Measurements from ENCODE around the gene ADGRL3.
"Not testable (repeated sequence)": the region's sequence is repeated elsewhere in the genome, so short reads cannot be mapped to it uniquely, and the experiment has no call there.

GRCh38 chr4:61769444-61770167, 569.5 kb downstream of the ADGRL3 start:
- TF ChIP-seq CTCF, POLR2A (IDR thresholded peaks at IDR 0.05): not testable (repeated sequence)
